ENCODE data around the gene ZFR. TPM values are rescaled to one million over a fixed set of nuclear protein-coding genes. Genes with fewer than 3 reads are reported as not detected.

The ZFR gene
- total and polyA plus RNA-seq, 4 donors = 17.5 to 44.5 (median 30.8) TPM

DNA sequence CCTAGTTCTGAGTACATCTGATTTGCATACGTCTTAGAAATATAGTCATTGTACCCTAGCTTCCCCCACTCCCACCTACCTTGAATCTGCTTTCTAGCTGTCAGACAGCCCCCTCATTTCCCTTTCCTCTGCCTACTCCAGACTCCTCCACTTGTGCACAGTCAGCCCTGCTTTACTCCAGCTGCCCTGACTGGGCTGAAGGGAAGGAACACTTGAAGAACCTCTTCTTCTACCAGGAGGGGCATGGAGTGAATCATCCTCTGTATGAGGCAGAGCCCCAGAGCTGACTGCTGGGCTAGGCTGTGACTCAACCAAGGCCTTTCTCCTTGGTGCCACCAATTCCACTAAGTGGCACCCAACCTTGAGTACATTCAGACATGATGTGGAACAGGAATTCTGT, 18.1 kb upstream of the ZFR start:
- WGBS = 86% methylated on average over 1 of the region's 1 CpG
- Histone ChIP-seq H3K36me3 (ENCODE audit: control insufficient read depth in 4 of 4, insufficient read depth in 3 of 4, low read depth in 1 of 4, low read length in 3 of 4) (no peaks in the 10 kb centered on the region), H3K27ac (ENCODE audit: low read depth in 1 of 2, low read length in 2 of 2) (no peak overlapping the region), H3K27me3 (ENCODE audit: control insufficient read depth in 4 of 4, insufficient read depth in 4 of 4, low read length in 3 of 4) (no peaks in the 10 kb centered on the region), H3K9ac (ENCODE audit: low read depth in 1 of 2, low read length in 2 of 2) (no peak overlapping the region), H3K9me3 (ENCODE audit: control insufficient read depth in 4 of 4, low read length in 3 of 4) (peaks cover 0 to 3% (median 0%) of the 10 kb centered on the region in 4 donors), H3K4me1 (ENCODE audit: control insufficient read depth in 4 of 4, insufficient read depth in 4 of 4, low read length in 3 of 4) (peaks cover 0 to 9% (median 4%) of the 10 kb centered on the region in 4 donors), H3K4me3 (ENCODE audit: low read depth in 1 of 3, low read length in 3 of 3) (no peak overlapping the region)
- no peak for DNase-seq (ENCODE audit: low spot score)
- TF ChIP-seq NR2F2 (IDR thresholded peaks at IDR 0.05) (no peak), TAF1 (conservative IDR thresholded peaks at IDR 0.05) (no peak), EGR1 (IDR thresholded peaks at IDR 0.05; ENCODE audit: low read depth in 2 of 2) (no peak), JUND (IDR thresholded peaks at IDR 0.05) (no peak), FOXA2 (IDR thresholded peaks at IDR 0.05) (no peak), HNF4G (IDR thresholded peaks at IDR 0.05) (no peak)
- TF ChIP-seq, protein P1, sequence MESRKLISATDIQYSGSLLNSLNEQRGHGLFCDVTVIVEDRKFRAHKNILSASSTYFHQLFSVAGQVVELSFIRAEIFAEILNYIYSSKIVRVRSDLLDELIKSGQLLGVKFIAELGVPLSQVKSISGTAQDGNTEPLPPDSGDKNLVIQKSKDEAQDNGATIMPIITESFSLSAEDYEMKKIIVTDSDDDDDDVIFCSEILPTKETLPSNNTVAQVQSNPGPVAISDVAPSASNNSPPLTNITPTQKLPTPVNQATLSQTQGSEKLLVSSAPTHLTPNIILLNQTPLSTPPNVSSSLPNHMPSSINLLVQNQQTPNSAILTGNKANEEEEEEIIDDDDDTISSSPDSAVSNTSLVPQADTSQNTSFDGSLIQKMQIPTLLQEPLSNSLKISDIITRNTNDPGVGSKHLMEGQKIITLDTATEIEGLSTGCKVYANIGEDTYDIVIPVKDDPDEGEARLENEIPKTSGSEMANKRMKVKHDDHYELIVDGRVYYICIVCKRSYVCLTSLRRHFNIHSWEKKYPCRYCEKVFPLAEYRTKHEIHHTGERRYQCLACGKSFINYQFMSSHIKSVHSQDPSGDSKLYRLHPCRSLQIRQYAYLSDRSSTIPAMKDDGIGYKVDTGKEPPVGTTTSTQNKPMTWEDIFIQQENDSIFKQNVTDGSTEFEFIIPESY (IDR thresholded peaks at IDR 0.05) = no peak

DNA sequence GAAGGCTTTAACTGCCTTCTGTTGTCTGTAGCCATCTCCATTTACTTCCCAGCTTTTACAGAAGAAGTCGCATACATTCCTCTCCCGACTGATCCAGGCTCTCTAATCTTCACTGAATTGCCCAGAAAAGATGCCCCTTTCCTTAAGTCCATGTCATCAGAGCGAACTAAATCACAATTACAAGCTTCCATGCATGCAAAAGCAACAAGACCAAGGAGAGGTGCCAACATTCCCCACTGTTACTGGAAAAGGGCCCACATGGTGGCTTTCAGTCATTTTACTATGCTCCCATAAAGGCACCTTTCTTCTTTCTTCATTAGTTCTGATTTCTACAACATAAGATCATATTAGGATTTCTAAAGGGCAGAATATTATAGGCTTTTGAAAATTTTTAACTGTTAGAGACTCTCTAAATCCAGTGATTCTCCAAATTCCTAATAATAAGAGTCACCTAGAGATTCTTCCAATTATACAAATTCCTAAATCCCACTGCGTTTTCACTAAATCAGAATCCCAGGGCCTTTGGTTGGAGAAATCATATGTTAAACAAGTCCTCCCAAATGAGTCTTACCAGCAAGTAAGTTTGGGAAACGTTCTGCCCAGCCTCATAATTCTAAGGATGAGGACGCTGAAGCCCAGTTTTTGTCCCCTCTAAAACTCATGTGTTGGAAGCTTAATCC, 17.0 kb upstream of the ZFR start:
- WGBS = 89% methylated on average over 6 of the region's 6 CpGs
- H3K27me3 ChIP-seq (ENCODE audit: control insufficient read depth in 4 of 4, insufficient read depth in 4 of 4, low read length in 3 of 4) = no peaks in the 10 kb centered on the region
- TF ChIP-seq, protein P2, sequence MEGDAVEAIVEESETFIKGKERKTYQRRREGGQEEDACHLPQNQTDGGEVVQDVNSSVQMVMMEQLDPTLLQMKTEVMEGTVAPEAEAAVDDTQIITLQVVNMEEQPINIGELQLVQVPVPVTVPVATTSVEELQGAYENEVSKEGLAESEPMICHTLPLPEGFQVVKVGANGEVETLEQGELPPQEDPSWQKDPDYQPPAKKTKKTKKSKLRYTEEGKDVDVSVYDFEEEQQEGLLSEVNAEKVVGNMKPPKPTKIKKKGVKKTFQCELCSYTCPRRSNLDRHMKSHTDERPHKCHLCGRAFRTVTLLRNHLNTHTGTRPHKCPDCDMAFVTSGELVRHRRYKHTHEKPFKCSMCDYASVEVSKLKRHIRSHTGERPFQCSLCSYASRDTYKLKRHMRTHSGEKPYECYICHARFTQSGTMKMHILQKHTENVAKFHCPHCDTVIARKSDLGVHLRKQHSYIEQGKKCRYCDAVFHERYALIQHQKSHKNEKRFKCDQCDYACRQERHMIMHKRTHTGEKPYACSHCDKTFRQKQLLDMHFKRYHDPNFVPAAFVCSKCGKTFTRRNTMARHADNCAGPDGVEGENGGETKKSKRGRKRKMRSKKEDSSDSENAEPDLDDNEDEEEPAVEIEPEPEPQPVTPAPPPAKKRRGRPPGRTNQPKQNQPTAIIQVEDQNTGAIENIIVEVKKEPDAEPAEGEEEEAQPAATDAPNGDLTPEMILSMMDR (IDR thresholded peaks at IDR 0.05; ENCODE audit: low read depth, low read length, missing input control) = no peak
- TF ChIP-seq FOXA2 (IDR thresholded peaks at IDR 0.05) (no peak), HNF4G (IDR thresholded peaks at IDR 0.05) (no peak), TAF1 (conservative IDR thresholded peaks at IDR 0.05) (no peak), GABPA (IDR thresholded peaks at IDR 0.05 in 1 of 2, conservative IDR thresholded peaks at IDR 0.05 in 1 of 2) (no peak)

DNA sequence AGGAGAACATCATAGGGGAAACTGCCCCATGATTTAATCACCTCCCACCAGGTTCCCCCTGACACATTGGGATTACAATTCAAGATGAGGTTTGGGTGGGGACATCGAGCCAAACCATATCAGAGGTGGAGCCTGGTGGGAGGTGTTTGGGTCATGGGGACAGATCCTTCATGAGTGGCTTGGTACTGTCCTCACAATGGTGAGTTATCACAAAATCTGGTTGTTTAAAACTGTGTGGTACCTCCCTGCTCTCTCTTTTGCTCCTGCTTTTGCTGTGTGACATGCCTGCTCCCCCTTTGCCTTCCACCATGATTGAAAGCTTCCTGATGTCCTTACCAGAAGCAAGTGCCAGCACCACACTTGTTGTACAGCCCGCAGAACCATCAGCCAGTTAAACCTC, 16.2 kb upstream of the ZFR start:
- Histone ChIP-seq H3K9ac (ENCODE audit: low read depth in 1 of 2, low read length in 2 of 2) (no peak overlapping the region), H3K27ac (ENCODE audit: low read depth in 1 of 2, low read length in 2 of 2) (no peak overlapping the region), H3K4me1 (ENCODE audit: control insufficient read depth in 4 of 4, insufficient read depth in 4 of 4, low read length in 3 of 4) (peaks cover 0 to 9% (median 4%) of the 10 kb centered on the region in 4 donors), H3K27me3 (ENCODE audit: control insufficient read depth in 4 of 4, insufficient read depth in 4 of 4, low read length in 3 of 4) (no peaks in the 10 kb centered on the region), H3K4me3 (ENCODE audit: low read depth in 1 of 3, low read length in 3 of 3) (no peak overlapping the region), H3K36me3 (ENCODE audit: control insufficient read depth in 4 of 4, insufficient read depth in 3 of 4, low read depth in 1 of 4, low read length in 3 of 4) (no peaks in the 10 kb centered on the region), H3K9me3 (ENCODE audit: control insufficient read depth in 4 of 4, low read length in 3 of 4) (peaks cover 0 to 3% (median 0%) of the 10 kb centered on the region in 4 donors)
- TF ChIP-seq HNF4A (conservative IDR thresholded peaks at IDR 0.05) (no peak), YY1 (IDR thresholded peaks at IDR 0.05) (no peak), RXRA (IDR thresholded peaks at IDR 0.05) (no peak), JUND (IDR thresholded peaks at IDR 0.05) (no peak), HNF4G (IDR thresholded peaks at IDR 0.05) (no peak), NR2F2 (IDR thresholded peaks at IDR 0.05) (no peak)
- TF ChIP-seq, protein P2 (IDR thresholded peaks at IDR 0.05; ENCODE audit: low read depth, low read length, missing input control) = no peak
- TF ChIP-seq, protein P3, sequence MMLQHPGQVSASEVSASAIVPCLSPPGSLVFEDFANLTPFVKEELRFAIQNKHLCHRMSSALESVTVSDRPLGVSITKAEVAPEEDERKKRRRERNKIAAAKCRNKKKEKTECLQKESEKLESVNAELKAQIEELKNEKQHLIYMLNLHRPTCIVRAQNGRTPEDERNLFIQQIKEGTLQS (IDR thresholded peaks at IDR 0.05) = no peak
- TF ChIP-seq, protein P1 (IDR thresholded peaks at IDR 0.05) = no peak
- WGBS = 87% methylated on average over 2 of the region's 2 CpGs
- DNase-seq (ENCODE audit: low spot score) = no peak

More for the DNA sequence above, 17.0 kb upstream of the ZFR start:
- Histone ChIP-seq H3K4me1 (ENCODE audit: control insufficient read depth in 4 of 4, insufficient read depth in 4 of 4, low read length in 3 of 4) (peaks cover 0 to 9% (median 4%) of the 10 kb centered on the region in 4 donors), H3K9ac (ENCODE audit: low read depth in 1 of 2, low read length in 2 of 2) (no peak overlapping the region), H3K4me3 (ENCODE audit: low read depth in 1 of 3, low read length in 3 of 3) (no peak overlapping the region), H3K9me3 (ENCODE audit: control insufficient read depth in 4 of 4, low read length in 3 of 4) (peaks cover 0 to 3% (median 0%) of the 10 kb centered on the region in 4 donors), H3K27ac (ENCODE audit: low read depth in 1 of 2, low read length in 2 of 2) (no peak overlapping the region), H3K36me3 (ENCODE audit: control insufficient read depth in 4 of 4, insufficient read depth in 3 of 4, low read depth in 1 of 4, low read length in 3 of 4) (no peaks in the 10 kb centered on the region)
- DNase-seq (ENCODE audit: low spot score) = no peak
